H54 (cell line): Measurements from ENCODE around the gene RFLNA.

Experiments
- DNase-seq: peaks from one replicate; pipeline ENCODE4 v3.0.0; 2011; ENCODE audit warnings: low spot score, mixed read lengths; ENCODE audit not compliant: insufficient read length
- FAIRE-seq: peaks from 3 replicates; lab custom pipeline; 2011; peaks lifted over from hg19 to GRCh38; lab: Jason Lieb, UNC
- POLR2A ChIP-seq: IDR thresholded peaks from 2 replicates; pipeline ENCODE4 v1.6.1; 2011; ENCODE audit warnings: low read depth, mild to moderate bottlenecking, low read length

The RFLNA gene

GRCh38 chr12:124273630-124274029 is 21.3 kb upstream of the RFLNA start:
- FAIRE-seq, result no peak
- DNase-seq, result peak; percentile 65
- TF ChIP-seq POLR2A, result no peak

GRCh38 chr12:124276337-124276736 is 18.6 kb upstream of the RFLNA start:
- DNase-seq, result no peak
- TF ChIP-seq POLR2A, result no peak
- FAIRE-seq, result no peak

GRCh38 chr12:124277394-124278241 is 17.3 kb upstream of the RFLNA start:
- TF ChIP-seq POLR2A, result no peak
- FAIRE-seq (no peak), DNase-seq (no peak)

- no peak for TF ChIP-seq POLR2A
- DNase-seq (no peak), FAIRE-seq (no peak)
Measured at GRCh38 chr12:124278389-124279101, 16.3 kb upstream of the RFLNA start.

GRCh38 chr12:124279315-124279714 is 15.6 kb upstream of the RFLNA start:
- FAIRE-seq (no peak), DNase-seq (no peak)
- TF ChIP-seq POLR2A, result no peak

- DNase-seq, result no peak
- FAIRE-seq, result no peak
- TF ChIP-seq POLR2A, result no peak
Measured at GRCh38 chr12:124279846-124280360, 15.0 kb upstream of the RFLNA start.

GRCh38 chr12:124281309-124281708 is 13.6 kb upstream of the RFLNA start:
- no peak for FAIRE-seq
- no peak for TF ChIP-seq POLR2A
- no peak for DNase-seq

GRCh38 chr12:124282287-124282686 is 12.6 kb upstream of the RFLNA start:
- no peak for FAIRE-seq
- DNase-seq, result no peak
- no peak for TF ChIP-seq POLR2A

- DNase-seq, result no peak
- TF ChIP-seq POLR2A, result no peak
- no peak for FAIRE-seq
Measured at GRCh38 chr12:124283326-124283725, 11.6 kb upstream of the RFLNA start.

GRCh38 chr12:124284368-124284767 is 10.5 kb upstream of the RFLNA start:
- TF ChIP-seq POLR2A, result no peak
- DNase-seq (no peak), FAIRE-seq (no peak)

GRCh38 chr12:124286414-124286813 is 8.5 kb upstream of the RFLNA start:
- no peak for DNase-seq
- FAIRE-seq, result no peak
- no peak for TF ChIP-seq POLR2A

- no peak for FAIRE-seq
- TF ChIP-seq POLR2A, result no peak
Measured at GRCh38 chr12:124286971-124287370, 7.9 kb upstream of the RFLNA start.

GRCh38 chr12:124289634-124290600 is 5.0 kb upstream of the RFLNA start:
- DNase-seq, result peak; percentile 71
- no peak for TF ChIP-seq POLR2A
- FAIRE-seq, result no peak

More at GRCh38 chr12:124286971-124287370, 7.9 kb upstream of the RFLNA start:
- no peak for DNase-seq
